Karpas-422 (cell line): Measurements from ENCODE around the gene PPM1E. TPM values are rescaled to one million over a fixed set of nuclear protein-coding genes. Genes with fewer than 3 reads are reported as not detected.
A peak's percentile ranks its signal among the peaks of the same experiment; 100 is the strongest.

ENCODE experiments used
- DNase-seq: peaks from one replicate; pipeline ENCODE4 v3.0.0-alpha.2; 2015
- H2AFZ ChIP-seq: fragments of 200-600 bp; sonication (generic); 2 replicates; pipeline ENCODE4 v1.6.1; 2014; ENCODE audit warnings: antibody characterized with exemption, low read length, mixed read lengths
- H3K27ac ChIP-seq: fragments of 200-600 bp; sonication (generic); 2 replicates; pipeline ENCODE4 v1.5.1; 2014; ENCODE audit warnings: mild to moderate bottlenecking, low read length, moderate library complexity
- H3K27me3 ChIP-seq: fragments of 200-600 bp; sonication (generic); 2 replicates; pipeline ENCODE4 v1.6.1; 2014; ENCODE audit warnings: low read length, mixed read lengths
- H3K36me3 ChIP-seq: fragments of 200-600 bp; sonication (generic); 2 replicates; pipeline ENCODE4 v1.6.1; 2014; ENCODE audit warnings: low read length, mixed read lengths; ENCODE audit not compliant: insufficient read depth
- H3K4me1 ChIP-seq: fragments of 200-600 bp; sonication (generic); 2 replicates; pipeline ENCODE4 v1.6.1; 2014; ENCODE audit warnings: mild to moderate bottlenecking, low read length, mixed read lengths
- H3K4me2 ChIP-seq: fragments of 200-600 bp; sonication (generic); 2 replicates; pipeline ENCODE4 v1.6.1; 2014; ENCODE audit warnings: low read length, low read depth, mild to moderate bottlenecking; ENCODE audit not compliant: poor library complexity, severe bottlenecking
- H3K4me3 ChIP-seq: fragments of 200-600 bp; sonication (generic); 2 replicates; pipeline ENCODE4 v1.5.1; 2014; ENCODE audit warnings: mild to moderate bottlenecking, antibody characterized with exemption, low read length, mixed read lengths
- H3K79me2 ChIP-seq: fragments of 200-600 bp; sonication (generic); 2 replicates; pipeline ENCODE4 v1.6.1; 2014; ENCODE audit warnings: mild to moderate bottlenecking, low read length, mixed read lengths
- H3K9ac ChIP-seq: fragments of 200-600 bp; sonication (generic); 2 replicates; pipeline ENCODE4 v1.6.0; 2014; ENCODE audit warnings: low read length
- H3K9me2 ChIP-seq: fragments of 200-600 bp; sonication (generic), shearing (Covaris generic); replicated peaks from 2 replicates; pipeline ENCODE4 v1.6.0; 2014; ENCODE audit warnings: mild to moderate bottlenecking, low read length, moderate library complexity; ENCODE audit not compliant: insufficient read depth
- H3K9me3 ChIP-seq: fragments of 300-700, 200-600 bp; sonication (generic); 2 replicates; pipeline ENCODE4 v1.6.1; 2014; ENCODE audit warnings: low read length, mixed read lengths
- H4K20me1 ChIP-seq: fragments of 200-600 bp; sonication (generic); 2 replicates; pipeline ENCODE4 v1.6.1; 2014; ENCODE audit warnings: mild to moderate bottlenecking, antibody characterized with exemption, low read length, low read depth; ENCODE audit not compliant: insufficient read depth
- total RNA-seq: library from RNA; depleted of rRNA; stranded (reverse); fragments of >200 nt; shearing (Covaris generic); gene quantifications from 2 replicates; pipeline ENCODE4 v1.2.3, GENCODE V29; 2014; ENCODE audit warnings: low replicate concordance

The PPM1E gene
- total RNA-seq, 1 experiment from 2014 or later, result 0.56 TPM

- Histone ChIP-seq H3K27ac (no peak overlapping the region), H3K4me1 (no peaks in the 10 kb centered on the region), H3K27me3 (no peaks in the 10 kb centered on the region), H3K36me3 (no peaks in the 10 kb centered on the region), H4K20me1 (no peaks in the 10 kb centered on the region), H3K9me2 (no peaks in the 10 kb centered on the region), H3K79me2 (no peaks in the 10 kb centered on the region), H3K4me3 (no peak overlapping the region), H2AFZ (no peak overlapping the region), H3K9me3 (no peaks in the 10 kb centered on the region), H3K9ac (no peak overlapping the region), H3K4me2 (no peak overlapping the region)
- peak; percentile 22 for DNase-seq
These were observed 212.9 kb downstream of the PPM1E start for GRCh38 chr17:58968426-58969061.

GRCh38 chr17:58969156-58969555, 213.5 kb downstream of the PPM1E start:
- H3K4me3 ChIP-seq, result no peak overlapping the region
- no peaks in the 10 kb centered on the region for H4K20me1 ChIP-seq
- peaks cover 3% of the 10 kb centered on the region for H3K4me1 ChIP-seq
- H3K27ac ChIP-seq, result no peak overlapping the region
- H2AFZ ChIP-seq, result no peak overlapping the region
- no peak overlapping the region for H3K9ac ChIP-seq
- no peak overlapping the region for H3K4me2 ChIP-seq
- no peaks in the 10 kb centered on the region for H3K27me3 ChIP-seq
- H3K36me3 ChIP-seq, result no peaks in the 10 kb centered on the region
- H3K79me2 ChIP-seq, result no peaks in the 10 kb centered on the region
- no peaks in the 10 kb centered on the region for H3K9me2 ChIP-seq
- peak; percentile 33 for DNase-seq
- no peaks in the 10 kb centered on the region for H3K9me3 ChIP-seq

GRCh38 chr17:58969612-58970011, 214.0 kb downstream of the PPM1E start:
- DNase-seq, result no peak
- H3K9ac ChIP-seq, result no peak overlapping the region
- H3K4me2 ChIP-seq, result no peak overlapping the region

GRCh38 chr17:58970609-58971450, 215.2 kb downstream of the PPM1E start:
- Histone ChIP-seq H3K4me3 (no peak overlapping the region), H3K27me3 (no peaks in the 10 kb centered on the region), H3K27ac (no peak overlapping the region), H4K20me1 (no peaks in the 10 kb centered on the region), H3K4me2 (no peak overlapping the region), H3K9me2 (no peaks in the 10 kb centered on the region), H3K9me3 (no peaks in the 10 kb centered on the region), H3K4me1 (peaks cover 12% of the 10 kb centered on the region), H3K36me3 (no peaks in the 10 kb centered on the region), H3K79me2 (no peaks in the 10 kb centered on the region), H3K9ac (no peak overlapping the region), H2AFZ (no peak overlapping the region)
- DNase-seq, result no peak

More at GRCh38 chr17:58969612-58970011, 214.0 kb downstream of the PPM1E start:
- Histone ChIP-seq H3K27ac (no peak overlapping the region), H3K4me1 (peaks cover 8% of the 10 kb centered on the region), H4K20me1 (no peaks in the 10 kb centered on the region), H3K9me3 (no peaks in the 10 kb centered on the region), H3K9me2 (no peaks in the 10 kb centered on the region), H3K4me3 (no peak overlapping the region), H3K79me2 (no peaks in the 10 kb centered on the region), H3K36me3 (no peaks in the 10 kb centered on the region), H3K27me3 (no peaks in the 10 kb centered on the region), H2AFZ (no peak overlapping the region)

GRCh38 chr17:58974354-58974753, 218.7 kb downstream of the PPM1E start:
- Histone ChIP-seq H4K20me1 (no peaks in the 10 kb centered on the region), H3K9ac (no peak overlapping the region), H3K4me1 (peaks cover 12% of the 10 kb centered on the region), H3K27ac (no peak overlapping the region), H3K4me3 (no peak overlapping the region), H3K9me2 (no peaks in the 10 kb centered on the region), H3K9me3 (no peaks in the 10 kb centered on the region), H3K27me3 (no peaks in the 10 kb centered on the region), H2AFZ (no peak overlapping the region), H3K79me2 (no peaks in the 10 kb centered on the region), H3K36me3 (no peaks in the 10 kb centered on the region), H3K4me2 (peak overlapping the region; percentile 55)
- peak; percentile 51 for DNase-seq

GRCh38 chr17:58976541-58976940, 220.9 kb downstream of the PPM1E start:
- Histone ChIP-seq H3K4me2 (no peak overlapping the region), H3K27ac (no peak overlapping the region), H3K4me3 (no peak overlapping the region), H3K27me3 (no peaks in the 10 kb centered on the region), H2AFZ (no peak overlapping the region), H3K4me1 (peaks cover 12% of the 10 kb centered on the region), H3K36me3 (no peaks in the 10 kb centered on the region), H3K79me2 (no peaks in the 10 kb centered on the region), H3K9me2 (no peaks in the 10 kb centered on the region), H4K20me1 (no peaks in the 10 kb centered on the region), H3K9ac (no peak overlapping the region), H3K9me3 (no peaks in the 10 kb centered on the region)
- DNase-seq, result no peak

GRCh38 chr17:58980706-58981481, 225.2 kb downstream of the PPM1E start:
- Histone ChIP-seq H3K27me3 (no peaks in the 10 kb centered on the region), H2AFZ (no peak overlapping the region), H4K20me1 (no peaks in the 10 kb centered on the region), H3K4me1 (no peaks in the 10 kb centered on the region), H3K9me3 (no peaks in the 10 kb centered on the region), H3K4me3 (no peak overlapping the region), H3K4me2 (no peak overlapping the region), H3K9ac (no peak overlapping the region), H3K9me2 (no peaks in the 10 kb centered on the region), H3K27ac (no peak overlapping the region), H3K79me2 (no peaks in the 10 kb centered on the region), H3K36me3 (no peaks in the 10 kb centered on the region)
- no peak for DNase-seq

GRCh38 chr17:58982626-58983025, 227.0 kb downstream of the PPM1E start:
- Histone ChIP-seq H3K27me3 (no peaks in the 10 kb centered on the region), H3K4me2 (no peak overlapping the region), H3K36me3 (no peaks in the 10 kb centered on the region; the same call in 1 of the 2 replicates), H3K27ac (no peak overlapping the region), H3K9me2 (no peaks in the 10 kb centered on the region), H3K9me3 (no peaks in the 10 kb centered on the region), H2AFZ (no peak overlapping the region), H4K20me1 (no peaks in the 10 kb centered on the region), H3K4me3 (no peak overlapping the region), H3K9ac (no peak overlapping the region), H3K79me2 (no peaks in the 10 kb centered on the region), H3K4me1 (peaks cover 3% of the 10 kb centered on the region; the same call in 1 of the 2 replicates)
- no peak for DNase-seq
